ENCODE measurements around the gene MLXIP.

DNA sequence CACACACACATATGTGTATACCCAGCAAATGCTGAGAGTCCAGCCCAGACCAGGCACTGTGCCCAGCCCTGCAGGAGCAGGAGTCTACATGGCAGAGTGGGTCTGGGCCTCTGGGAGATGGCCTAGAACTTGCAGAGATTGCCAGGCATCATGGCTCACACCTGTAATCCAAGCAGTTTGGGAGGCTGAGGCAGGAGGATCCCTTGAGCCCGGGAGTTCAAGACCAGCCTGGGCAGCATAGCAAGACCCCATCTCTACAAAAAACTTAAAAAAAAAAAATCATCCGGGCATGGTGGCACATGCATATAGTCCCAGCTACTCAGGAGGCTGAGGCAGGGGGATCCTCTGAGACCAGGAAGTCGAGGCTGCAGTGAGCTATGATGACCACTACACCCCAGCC is 20.8 kb upstream of the MLXIP start:
- TF ChIP-seq, protein P1, sequence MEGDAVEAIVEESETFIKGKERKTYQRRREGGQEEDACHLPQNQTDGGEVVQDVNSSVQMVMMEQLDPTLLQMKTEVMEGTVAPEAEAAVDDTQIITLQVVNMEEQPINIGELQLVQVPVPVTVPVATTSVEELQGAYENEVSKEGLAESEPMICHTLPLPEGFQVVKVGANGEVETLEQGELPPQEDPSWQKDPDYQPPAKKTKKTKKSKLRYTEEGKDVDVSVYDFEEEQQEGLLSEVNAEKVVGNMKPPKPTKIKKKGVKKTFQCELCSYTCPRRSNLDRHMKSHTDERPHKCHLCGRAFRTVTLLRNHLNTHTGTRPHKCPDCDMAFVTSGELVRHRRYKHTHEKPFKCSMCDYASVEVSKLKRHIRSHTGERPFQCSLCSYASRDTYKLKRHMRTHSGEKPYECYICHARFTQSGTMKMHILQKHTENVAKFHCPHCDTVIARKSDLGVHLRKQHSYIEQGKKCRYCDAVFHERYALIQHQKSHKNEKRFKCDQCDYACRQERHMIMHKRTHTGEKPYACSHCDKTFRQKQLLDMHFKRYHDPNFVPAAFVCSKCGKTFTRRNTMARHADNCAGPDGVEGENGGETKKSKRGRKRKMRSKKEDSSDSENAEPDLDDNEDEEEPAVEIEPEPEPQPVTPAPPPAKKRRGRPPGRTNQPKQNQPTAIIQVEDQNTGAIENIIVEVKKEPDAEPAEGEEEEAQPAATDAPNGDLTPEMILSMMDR (IDR thresholded peaks at IDR 0.05) = no peak
- TF ChIP-seq REST (IDR thresholded peaks at IDR 0.05; ENCODE audit: insufficient read depth in 1 of 2, low read depth in 2 of 2, low read length in 1 of 2) = no peak
- TF ChIP-seq POLR2AphosphoS5 (IDR thresholded peaks at IDR 0.05; ENCODE audit: low read depth, low read length) = no peak
- no peak for TF ChIP-seq SIN3A (IDR thresholded peaks at IDR 0.05; ENCODE audit: borderline replicate concordance, insufficient read depth, low read depth, low read length)
- no peak for TF ChIP-seq TCF7L2 (IDR thresholded peaks at IDR 0.05; ENCODE audit: low read depth, low read length)

All from Panc1 (cell line).